ENCODE measurements around the gene UBTFL1. TPM values are rescaled to one million over a fixed set of nuclear protein-coding genes. Genes with fewer than 3 reads are reported as not detected.
"Not testable (repeated sequence)": the region's sequence is repeated elsewhere in the genome, so short reads cannot be mapped to it uniquely, and the experiment has no call there.

The UBTFL1 gene, protein sequence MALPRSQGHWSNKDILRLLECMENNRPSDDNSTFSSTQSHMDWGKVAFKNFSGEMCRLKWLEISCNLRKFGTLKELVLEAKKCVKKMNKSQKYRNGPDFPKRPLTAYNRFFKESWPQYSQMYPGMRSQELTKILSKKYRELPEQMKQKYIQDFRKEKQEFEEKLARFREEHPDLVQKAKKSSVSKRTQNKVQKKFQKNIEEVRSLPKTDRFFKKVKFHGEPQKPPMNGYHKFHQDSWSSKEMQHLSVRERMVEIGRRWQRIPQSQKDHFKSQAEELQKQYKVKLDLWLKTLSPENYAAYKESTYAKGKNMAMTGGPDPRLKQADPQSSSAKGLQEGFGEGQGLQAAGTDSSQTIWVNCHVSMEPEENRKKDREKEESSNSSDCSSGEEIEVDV
- total RNA-seq (2014; rRNA removed; shearing (Covaris generic)): not detected in 2 replicates

DNA sequence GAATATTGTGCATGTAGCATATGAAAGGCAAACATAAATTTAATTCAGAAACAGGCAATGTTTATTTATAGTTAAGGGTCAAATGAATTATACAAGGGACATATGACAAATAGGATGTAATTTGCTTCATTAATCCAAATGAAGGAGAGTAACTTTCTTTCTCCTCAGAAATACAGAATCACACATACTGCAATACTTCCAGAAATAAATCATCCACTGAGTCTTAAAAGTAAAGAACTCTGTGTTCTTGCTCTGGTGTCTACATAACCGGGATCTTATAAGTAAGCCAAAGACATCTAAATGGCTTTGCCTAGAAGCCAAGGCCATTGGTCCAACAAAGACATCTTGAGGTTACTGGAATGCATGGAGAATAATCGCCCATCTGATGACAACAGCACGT is at the start of gene UBTFL1:
TSS of gene UBTFL1 (plus strand) at position 301 of the 400 bp plus-strand sequence. CDS start at position 301, 0 bp downstream.
- not testable (repeated sequence) for DNase-seq (ENCODE audit: low read depth in 1 of 2, low spot score in 2 of 2); H3K9me3 ChIP-seq (replicated peaks); H3K36me3 ChIP-seq; H3K4me3 ChIP-seq; H3K27me3 ChIP-seq (replicated peaks); H3K4me1 ChIP-seq (replicated peaks); H3K27ac ChIP-seq

DNA sequence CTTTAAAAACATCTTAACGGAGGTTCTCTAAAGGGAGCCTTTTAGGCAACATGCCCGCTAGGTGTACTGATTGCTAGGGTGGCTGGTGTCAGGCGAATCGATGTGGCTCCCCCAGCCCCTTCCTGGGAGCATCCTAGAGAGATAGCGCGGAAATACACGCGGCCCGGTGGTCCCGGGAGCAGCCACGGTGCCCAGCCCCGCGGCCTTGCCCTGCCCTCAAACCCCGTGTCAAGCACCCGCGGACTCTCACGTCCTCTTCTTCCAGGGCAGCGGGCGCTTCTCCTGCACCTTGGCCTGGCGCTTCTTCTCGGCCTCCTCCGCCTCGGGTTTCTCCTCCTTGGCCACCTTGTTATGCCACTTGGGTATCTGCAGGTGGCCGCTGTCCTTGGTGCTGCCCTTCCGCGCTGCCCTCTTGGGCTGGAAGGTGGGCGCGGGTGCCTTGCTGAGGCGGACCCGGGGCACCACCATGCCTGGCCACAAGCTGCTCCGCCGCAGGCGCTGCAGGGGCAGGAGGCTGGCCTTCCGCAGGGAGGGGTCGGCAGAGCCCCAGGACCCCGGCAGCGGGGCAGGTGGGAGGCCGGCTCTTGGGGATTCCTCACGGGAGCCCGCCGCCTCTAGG is 34.0 kb upstream of the UBTFL1 start:
- H3K27ac ChIP-seq; H3K9me3 ChIP-seq (replicated peaks); DNase-seq (ENCODE audit: low read depth in 1 of 2, low spot score in 2 of 2); H3K4me3 ChIP-seq; H3K36me3 ChIP-seq; H3K4me1 ChIP-seq (replicated peaks); H3K27me3 ChIP-seq (replicated peaks): not testable (repeated sequence)

DNA sequence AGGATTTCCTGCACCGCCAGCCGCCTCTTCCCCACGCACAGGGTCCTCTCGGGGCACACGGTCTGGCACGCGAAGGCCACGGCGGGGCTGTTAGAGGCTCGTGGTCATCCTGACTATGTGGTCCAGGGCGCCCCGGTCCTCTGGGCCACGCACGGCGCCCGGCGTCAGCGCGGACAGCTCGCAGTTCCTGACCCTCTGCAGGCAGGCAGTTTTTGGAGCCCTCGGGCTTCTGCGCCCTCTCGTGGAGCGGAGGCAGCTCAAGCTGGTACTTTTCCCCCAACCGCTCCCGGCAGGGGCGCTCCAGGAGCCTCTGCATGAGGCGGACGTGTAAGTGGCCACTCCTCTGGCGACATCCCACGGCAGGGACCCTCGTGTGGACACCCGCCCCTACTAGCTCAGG is 33.4 kb upstream of the UBTFL1 start:
- DNase-seq (ENCODE audit: low read depth in 1 of 2, low spot score in 2 of 2); H3K4me1 ChIP-seq (replicated peaks); H3K36me3 ChIP-seq; H3K9me3 ChIP-seq (replicated peaks); H3K27ac ChIP-seq; H3K27me3 ChIP-seq (replicated peaks); H3K4me3 ChIP-seq: not testable (repeated sequence)

DNA sequence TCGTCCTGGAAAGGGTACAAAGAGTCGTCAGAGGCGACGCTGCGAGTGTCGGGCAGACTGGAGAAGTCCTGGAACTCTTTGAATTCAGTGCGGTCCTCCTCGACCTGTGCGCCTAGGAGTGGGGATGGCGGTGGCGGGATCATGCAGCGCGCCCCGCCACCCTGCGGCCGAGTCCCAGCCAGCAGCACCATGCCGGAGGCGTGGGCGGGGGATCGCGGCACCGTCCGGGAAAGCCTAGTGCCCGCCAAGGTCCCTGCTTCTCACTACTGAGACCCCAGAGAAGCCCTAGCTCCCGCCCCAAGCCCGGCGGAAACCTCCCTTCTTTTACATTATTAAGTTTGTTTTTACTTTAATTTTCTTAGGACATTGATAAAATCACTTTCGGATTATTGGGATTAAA is 32.2 kb upstream of the UBTFL1 start:
- not testable (repeated sequence) for H3K4me3 ChIP-seq; H3K27me3 ChIP-seq (replicated peaks); H3K9me3 ChIP-seq (replicated peaks); H3K36me3 ChIP-seq; DNase-seq (ENCODE audit: low read depth in 1 of 2, low spot score in 2 of 2); H3K27ac ChIP-seq; H3K4me1 ChIP-seq (replicated peaks)

DNA sequence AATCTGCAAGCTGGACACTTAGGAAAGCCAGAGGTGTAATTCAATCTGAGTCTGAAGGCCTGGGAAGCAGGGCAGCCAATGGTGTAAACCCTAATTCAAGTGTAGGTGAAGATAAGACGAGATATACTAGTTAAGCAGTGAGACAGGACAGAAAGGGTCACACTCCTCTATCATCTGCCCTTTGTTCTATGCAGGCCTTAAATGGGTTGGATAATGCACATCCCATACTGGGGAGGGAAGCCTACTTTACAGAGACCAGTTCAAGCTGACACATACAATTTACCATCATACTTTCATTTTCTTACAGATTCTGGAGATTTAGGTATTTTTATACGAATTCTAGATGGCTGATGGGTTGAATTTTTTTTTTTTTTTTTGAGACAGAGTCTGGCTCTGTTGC is 3.0 kb downstream of the UBTFL1 start:
- not testable (repeated sequence) for H3K9me3 ChIP-seq (replicated peaks); H3K27ac ChIP-seq; DNase-seq (ENCODE audit: low read depth in 1 of 2, low spot score in 2 of 2); H3K4me1 ChIP-seq (replicated peaks); H3K27me3 ChIP-seq (replicated peaks); H3K36me3 ChIP-seq; H3K4me3 ChIP-seq

DNA sequence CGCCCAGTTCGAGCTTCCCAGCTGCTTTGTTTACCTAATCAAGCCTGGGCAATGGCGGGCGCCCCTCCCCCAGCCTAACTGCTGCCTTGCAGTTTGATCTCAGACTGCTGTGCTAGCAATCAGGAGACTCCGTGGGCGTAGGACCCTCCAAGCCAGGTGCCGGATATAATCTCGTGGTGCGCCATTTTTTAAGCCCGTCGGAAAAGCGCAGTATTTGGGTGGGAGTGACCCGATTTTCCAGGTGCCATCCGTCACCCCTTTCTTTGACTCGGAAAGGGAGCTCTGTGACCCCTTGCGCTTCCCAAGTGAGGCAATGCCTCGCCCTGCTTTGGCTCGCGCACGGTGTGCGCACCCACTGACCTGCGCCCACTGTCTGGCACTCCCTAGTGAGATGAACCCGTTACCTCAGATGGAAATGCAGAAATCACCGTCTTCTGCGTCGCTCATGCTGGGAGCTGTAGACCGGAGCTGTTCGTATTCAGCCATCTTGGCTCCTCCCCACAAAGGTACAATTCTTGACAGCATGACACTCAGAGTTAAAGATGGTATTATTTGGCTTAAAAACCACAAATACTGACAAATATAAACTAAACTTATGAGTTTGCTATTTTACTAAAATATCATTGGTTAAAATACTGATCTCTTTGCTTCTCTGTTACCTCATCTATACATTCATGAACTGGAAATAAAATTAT is 9.6 kb downstream of the UBTFL1 start:
- H3K4me1 ChIP-seq (replicated peaks); H3K27ac ChIP-seq; H3K36me3 ChIP-seq; DNase-seq (ENCODE audit: low read depth in 1 of 2, low spot score in 2 of 2); H3K4me3 ChIP-seq; H3K9me3 ChIP-seq (replicated peaks); H3K27me3 ChIP-seq (replicated peaks): not testable (repeated sequence)

DNA sequence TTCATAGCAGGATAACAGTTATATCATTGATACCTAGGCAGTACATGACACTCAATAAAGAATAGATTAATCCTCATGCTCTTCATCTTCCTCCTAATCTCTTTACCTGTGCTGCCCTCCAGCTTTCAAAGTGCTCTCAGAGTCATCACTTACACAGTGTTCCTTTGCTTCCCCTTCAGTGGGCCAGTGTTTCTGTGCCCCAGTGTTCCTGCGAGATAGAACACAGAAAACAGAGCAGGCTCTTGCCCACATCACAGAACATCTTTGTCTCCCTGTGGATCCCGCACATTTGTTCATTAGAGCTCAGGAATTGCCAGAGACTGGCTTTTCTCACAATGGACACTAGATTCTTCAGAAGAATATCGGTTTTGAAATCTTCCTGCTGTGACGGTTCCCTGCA is 12.5 kb downstream of the UBTFL1 start:
- not testable (repeated sequence) for H3K27me3 ChIP-seq (replicated peaks); H3K4me3 ChIP-seq; DNase-seq (ENCODE audit: low read depth in 1 of 2, low spot score in 2 of 2); H3K27ac ChIP-seq; H3K4me1 ChIP-seq (replicated peaks); H3K36me3 ChIP-seq; H3K9me3 ChIP-seq (replicated peaks)

DNA sequence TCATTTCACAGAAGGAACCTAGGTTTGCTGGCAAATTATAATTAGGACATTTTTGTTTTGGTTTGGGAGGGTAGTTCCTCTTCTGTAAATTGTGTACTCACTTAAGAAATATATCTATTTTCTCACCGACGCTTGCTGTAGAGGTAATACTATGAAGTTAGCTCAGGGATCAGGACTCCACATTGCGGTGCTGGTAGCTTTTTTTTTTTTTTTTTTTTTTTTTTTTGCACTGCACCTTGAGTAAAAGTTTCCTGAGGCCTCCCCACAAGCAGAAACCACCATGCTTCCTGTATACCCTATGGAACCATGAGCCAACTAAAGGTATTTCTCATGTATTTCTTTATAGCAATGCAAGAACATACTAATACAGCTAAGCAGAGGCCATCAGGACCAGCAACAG is 14.7 kb downstream of the UBTFL1 start:
- Histone ChIP-seq H3K27ac (no peak overlapping the region), H3K36me3 (no peaks in the 10 kb centered on the region), H3K4me1 (replicated peaks) (no peaks in the 10 kb centered on the region), H3K4me3 (no peak overlapping the region), H3K27me3 (replicated peaks) (no peaks in the 10 kb centered on the region), H3K9me3 (replicated peaks) (no peaks in the 10 kb centered on the region)
- DNase-seq (ENCODE audit: low read depth in 1 of 2, low spot score in 2 of 2): no peak

DNA sequence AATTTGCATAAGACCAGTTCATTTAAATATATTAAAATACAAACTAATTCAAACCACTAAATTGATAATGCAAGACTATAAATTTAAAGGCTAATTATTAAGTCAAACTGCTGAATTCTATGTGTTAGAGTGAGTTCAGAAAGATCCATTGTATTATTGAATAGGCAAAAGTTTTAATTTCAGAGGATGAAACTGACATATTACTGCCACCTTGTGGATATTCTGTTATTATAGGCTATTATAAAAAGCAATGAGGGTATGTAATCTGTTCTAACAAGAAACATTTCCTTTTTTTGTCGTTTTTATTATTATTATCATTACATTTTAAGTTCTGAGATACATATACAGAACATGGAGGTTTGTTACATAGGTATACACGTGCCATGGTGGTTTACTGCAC is 27.8 kb downstream of the UBTFL1 start:
- H3K27me3 ChIP-seq (replicated peaks): no peaks in the 10 kb centered on the region
- no peak overlapping the region for H3K4me3 ChIP-seq
- no peaks in the 10 kb centered on the region for H3K9me3 ChIP-seq (replicated peaks)
- no peak for DNase-seq (ENCODE audit: low read depth in 1 of 2, low spot score in 2 of 2)
- H3K36me3 ChIP-seq: no peaks in the 10 kb centered on the region
- no peaks in the 10 kb centered on the region for H3K4me1 ChIP-seq (replicated peaks)
- H3K27ac ChIP-seq: no peak overlapping the region

DNA sequence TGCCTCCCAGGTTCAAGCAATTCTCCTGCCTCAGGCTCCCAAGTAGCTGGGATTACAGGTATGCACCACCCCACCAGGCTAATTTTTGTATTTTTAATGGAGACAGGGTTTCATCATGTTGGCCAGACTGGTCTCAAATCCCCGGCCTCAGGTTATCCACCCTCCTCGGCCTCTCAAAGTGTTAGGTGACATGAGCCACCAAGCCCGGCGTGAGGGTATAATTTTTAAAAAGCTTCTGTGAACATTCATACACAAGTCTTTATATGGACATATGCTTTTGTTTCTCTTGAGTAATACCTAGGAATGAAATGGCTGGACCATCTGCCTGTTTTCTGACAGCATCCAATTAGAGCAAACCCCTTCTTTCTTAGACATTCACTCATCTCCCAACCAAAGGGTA is 34.4 kb downstream of the UBTFL1 start:
- no peaks in the 10 kb centered on the region for H3K27me3 ChIP-seq (replicated peaks)
- no peak for DNase-seq (ENCODE audit: low read depth in 1 of 2, low spot score in 2 of 2)
- H3K4me3 ChIP-seq: no peak overlapping the region
- H3K27ac ChIP-seq: no peak overlapping the region
- H3K36me3 ChIP-seq: no peaks in the 10 kb centered on the region
- H3K4me1 ChIP-seq (replicated peaks): no peaks in the 10 kb centered on the region
- H3K9me3 ChIP-seq (replicated peaks): no peaks in the 10 kb centered on the region

DNA sequence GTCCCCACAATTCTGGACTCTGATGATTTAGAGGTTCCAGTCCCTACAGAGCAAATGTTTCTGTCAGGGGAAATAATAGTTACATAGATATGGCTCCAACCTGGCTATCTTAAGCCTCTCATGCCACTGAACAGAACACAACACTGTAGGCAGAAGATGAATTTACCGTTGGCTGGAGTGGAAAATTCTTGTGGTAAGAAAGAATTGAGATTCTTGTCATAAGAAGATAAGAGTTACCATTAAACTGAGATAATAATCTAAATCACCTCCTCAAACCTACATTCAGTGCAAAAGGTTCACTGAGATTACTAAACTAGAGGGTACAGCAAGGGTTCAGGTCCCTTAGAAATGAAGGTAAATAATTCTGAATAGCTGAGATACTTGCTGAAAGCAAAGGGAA is 38.6 kb downstream of the UBTFL1 start:
- Histone ChIP-seq H3K36me3 (no peaks in the 10 kb centered on the region), H3K9me3 (replicated peaks) (no peaks in the 10 kb centered on the region), H3K27ac (no peak overlapping the region), H3K4me3 (no peak overlapping the region), H3K27me3 (replicated peaks) (no peaks in the 10 kb centered on the region), H3K4me1 (replicated peaks) (no peaks in the 10 kb centered on the region)
- no peak for DNase-seq (ENCODE audit: low read depth in 1 of 2, low spot score in 2 of 2)

DNA sequence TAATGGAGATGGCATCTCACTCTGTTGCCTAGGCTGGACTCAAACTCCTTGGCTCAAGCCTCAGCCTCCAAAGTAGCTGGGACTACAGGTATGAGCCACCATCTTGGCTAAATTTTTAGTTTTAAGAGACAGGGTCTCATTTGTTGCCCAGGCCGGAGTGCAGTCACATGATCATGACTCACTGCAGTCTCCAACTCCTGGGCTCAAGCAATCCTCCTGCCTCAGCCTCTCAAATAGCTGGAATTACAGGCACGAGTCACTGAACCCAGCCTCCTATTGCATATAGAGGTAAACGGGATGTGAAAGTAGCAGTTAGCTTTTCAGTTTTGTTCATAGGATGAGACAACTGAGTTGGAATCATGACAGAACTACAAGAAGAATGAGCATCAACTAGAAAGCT is 39.2 kb downstream of the UBTFL1 start:
- Histone ChIP-seq H3K4me3 (no peak overlapping the region), H3K36me3 (no peaks in the 10 kb centered on the region), H3K27ac (no peak overlapping the region), H3K9me3 (replicated peaks) (no peaks in the 10 kb centered on the region), H3K4me1 (replicated peaks) (no peaks in the 10 kb centered on the region), H3K27me3 (replicated peaks) (no peaks in the 10 kb centered on the region)
- DNase-seq (ENCODE audit: low read depth in 1 of 2, low spot score in 2 of 2): no peak

DNA sequence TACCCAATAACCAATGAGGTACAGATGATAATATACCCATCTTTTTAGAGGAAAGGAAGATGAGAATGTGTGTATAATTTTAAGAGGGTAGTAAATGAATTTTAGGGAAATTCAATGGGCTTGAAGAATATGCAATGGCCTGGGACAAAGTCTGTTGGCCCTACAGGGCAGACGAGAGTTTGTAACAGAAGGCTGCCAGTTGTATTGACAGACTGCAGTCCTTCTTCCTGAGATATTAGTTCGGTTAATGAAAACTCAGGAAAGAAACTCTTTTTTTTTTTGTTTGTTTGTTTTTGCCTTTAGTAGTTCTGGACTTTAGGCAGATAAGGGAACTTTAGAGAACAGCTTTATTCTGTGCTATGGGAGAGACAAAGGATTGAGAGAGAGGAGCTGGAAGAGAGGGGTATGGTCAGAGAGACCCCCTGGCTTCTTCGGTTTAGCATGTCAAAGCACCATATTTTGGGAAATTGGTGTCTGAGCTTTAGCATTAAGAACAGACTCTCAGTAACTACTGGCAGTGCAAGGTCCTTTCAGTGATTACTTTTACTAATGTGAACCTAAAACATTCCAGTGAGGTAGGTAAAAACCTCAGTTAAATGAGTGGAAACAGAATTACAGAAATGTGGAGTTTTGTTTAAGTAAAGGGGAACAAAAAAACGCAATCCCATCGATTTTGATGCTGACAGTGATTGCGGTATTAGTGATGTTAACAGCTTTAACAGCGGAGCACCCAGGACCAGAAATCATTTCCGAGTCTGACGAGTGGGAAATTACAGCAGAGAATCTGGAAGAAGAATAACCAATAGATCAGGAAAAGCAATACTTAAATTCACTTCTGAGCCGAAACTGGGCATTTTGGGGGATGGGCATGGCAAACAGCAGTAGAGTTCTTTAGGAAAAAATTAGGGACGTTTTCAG is 48.1 kb downstream of the UBTFL1 start:
- Histone ChIP-seq H3K27me3 (replicated peaks) (no peaks in the 10 kb centered on the region), H3K36me3 (no peaks in the 10 kb centered on the region), H3K4me3 (no peak overlapping the region; the same call in 1 of the 2 replicates), H3K4me1 (replicated peaks) (no peaks in the 10 kb centered on the region), H3K9me3 (replicated peaks) (no peaks in the 10 kb centered on the region), H3K27ac (no peak overlapping the region)
- DNase-seq (ENCODE audit: low read depth in 1 of 2, low spot score in 2 of 2): no peak
